Inferior parietal cortex (tissue), 1 donor: ENCODE results near the gene MAML2.

Experiments
- DNase-seq: peaks from one replicate; pipeline ENCODE4 v3.0.0-alpha.2; 2016; ENCODE audit errors: extremely low spot score

Gene MAML2

DNA sequence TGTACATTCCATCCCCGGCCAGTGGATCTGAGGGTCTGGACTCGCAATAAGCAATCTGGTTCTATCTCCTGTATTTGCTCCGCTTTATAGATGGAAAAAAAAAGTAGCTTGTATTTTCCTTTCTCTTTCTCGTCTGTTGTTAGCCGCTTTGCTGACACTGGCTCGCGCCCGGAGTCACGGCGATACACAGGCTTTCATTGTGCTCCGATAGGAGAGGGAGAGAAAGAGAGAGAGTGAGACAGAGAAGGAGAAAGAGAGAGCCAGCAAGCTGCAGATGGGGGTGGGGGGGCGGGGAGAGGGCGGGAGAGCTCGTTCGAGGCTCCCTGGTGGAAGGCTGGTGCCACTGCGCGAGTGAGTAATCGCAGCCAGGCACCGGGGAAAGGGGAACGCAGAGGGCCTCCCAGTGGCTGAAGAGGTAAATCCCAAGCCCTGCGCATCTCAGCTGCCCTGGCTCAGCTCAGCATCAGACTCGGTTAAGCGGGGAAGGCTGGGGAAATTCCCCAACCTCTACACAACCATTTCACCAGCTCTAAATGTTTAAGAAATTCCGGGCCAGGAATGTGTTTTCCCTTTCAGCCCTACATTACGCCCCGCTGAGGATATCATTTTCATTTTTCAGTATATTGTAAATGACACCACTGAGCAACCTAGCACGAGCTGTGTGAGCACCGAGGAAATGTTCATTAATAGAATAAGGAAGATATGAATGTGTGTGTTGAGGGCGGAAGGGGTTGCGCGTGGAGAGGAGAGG is at the start of gene MAML2:
TSS of gene MAML2 (minus strand) at position 235 of the 751 bp plus-strand sequence. CDS start 1,300 bp downstream, outside the sequence.
- peak; percentile 92 for DNase-seq

DNA sequence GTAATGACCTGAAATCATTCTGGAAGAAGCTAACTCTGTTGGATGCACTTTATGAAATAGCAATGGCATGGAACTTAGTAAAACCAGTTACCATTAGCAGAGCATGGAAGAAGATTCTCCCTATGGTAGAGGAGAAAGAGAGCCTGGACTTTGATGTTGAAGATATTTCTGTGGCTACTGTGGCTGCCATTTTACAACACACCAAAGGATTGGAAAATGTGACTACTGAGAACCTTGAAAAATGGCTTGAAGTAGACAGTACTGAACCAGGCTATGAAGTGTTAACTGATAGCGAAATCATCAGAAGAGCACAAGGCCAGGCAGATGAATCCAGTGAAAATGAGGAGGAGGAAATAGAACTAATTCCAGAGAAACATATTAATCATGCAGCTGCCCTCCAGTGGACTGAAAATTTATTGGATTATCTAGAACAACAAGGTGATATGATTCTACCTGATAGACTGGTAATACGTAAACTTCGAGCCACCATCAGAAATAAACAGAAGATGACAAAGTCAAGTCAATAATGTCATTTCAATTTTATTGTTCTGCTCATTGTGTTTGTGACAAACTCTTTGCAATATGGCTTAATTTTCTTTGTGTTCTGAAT is 48.8 kb upstream of the MAML2 start:
- DNase-seq, result no peak

DNA sequence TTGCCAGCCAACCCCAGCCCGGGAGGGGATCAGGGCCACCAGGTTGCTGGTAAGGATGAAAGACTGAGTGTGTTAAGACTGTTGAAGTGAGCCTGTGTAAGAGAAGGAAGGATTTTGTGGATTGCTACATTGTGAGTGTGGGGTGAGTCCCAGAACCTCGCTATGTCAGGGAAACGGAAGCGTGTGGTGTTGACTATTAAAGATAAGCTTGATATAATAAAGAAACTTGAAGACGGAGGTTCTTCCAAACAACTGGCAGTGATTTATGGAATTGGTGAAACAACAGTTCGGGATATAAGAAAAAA is 47.4 kb upstream of the MAML2 start:
- no peak for DNase-seq

DNA sequence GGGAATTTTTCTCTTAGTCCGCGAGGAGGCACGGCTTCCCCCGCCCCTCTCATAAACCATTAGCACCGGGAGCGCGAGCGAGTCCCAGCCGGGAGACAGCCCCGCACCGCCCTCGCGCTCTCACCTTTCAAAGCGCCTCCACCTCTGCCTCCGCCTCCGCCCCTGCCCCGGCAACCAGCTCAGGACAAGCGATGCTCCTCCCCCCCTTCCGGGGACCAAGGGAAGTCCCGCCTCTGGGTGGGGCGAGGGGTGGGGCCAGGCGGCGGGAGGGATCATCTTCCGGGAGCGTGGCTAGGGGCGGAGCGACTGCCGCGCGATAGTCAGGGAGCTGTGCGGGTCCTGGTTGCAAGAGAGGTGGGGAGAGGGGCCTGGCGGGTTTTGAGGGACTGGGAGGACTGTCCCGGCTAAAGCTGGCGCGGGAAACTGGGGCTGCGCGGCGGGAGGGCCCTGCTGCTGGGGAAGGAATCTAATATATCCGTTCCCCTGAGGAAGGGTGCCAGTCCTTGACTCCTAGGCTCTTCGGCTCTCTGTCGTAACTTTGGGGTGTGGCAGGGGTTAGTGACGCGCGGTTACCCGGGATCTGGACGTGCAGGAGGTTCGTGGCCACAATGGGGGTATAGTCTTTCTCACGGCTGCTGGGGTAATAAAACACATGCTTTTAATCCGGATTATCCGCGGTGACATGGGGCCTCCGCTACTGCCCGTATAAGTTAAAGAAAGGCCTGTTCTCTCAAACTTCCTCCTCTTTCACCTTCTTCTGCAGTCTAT is 46.9 kb upstream of the MAML2 start, which contains the start of the genes CCDC82 and JRKL:
TSS of gene CCDC82 (minus strand) at position 193 of the 768 bp plus-strand sequence. CDS start 5,165 bp downstream, outside the sequence.
TSS of gene JRKL (plus strand) at position 294 of the 768 bp plus-strand sequence. CDS start 637 bp downstream, outside the sequence.
- DNase-seq, result peak; percentile 93

DNA sequence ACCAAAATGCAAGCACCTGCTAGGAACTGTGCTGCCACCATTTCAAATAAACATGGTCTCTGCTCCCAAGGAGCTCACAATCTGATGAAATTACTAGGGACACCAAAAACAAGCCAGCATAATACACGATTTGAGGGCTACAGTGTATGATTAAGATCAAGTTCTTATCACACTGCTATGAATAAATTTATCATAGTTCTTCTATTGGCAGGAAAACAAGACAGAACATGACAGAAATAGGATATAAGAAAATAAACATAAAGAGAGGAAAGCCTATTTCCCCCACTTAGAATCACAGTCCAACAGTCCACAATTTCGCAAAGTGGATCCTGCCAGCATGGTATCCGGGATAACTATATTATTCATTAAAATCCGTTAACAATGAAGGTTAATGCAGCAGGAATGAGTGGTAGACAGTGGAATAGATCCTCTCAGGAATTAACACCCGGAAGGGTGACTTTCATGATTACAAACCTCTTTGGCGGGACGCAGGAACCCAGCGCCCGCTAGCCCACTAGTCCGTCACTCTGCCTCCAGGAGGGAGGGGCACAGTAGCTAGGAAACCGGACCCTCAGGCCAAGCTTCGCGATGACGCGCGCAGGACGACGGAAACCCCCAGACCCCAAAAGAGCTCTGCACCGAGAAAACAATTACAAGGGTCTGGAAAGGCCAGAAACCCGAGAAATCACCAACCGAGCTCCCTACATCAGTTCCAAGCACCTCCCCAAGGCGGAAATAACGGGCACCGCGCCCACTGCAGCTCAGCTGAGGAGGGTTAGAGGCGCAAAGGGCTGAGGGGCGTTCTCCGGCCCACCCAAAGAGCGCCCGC is 46.1 kb upstream of the MAML2 start:
- DNase-seq, result peak; percentile 21

DNA sequence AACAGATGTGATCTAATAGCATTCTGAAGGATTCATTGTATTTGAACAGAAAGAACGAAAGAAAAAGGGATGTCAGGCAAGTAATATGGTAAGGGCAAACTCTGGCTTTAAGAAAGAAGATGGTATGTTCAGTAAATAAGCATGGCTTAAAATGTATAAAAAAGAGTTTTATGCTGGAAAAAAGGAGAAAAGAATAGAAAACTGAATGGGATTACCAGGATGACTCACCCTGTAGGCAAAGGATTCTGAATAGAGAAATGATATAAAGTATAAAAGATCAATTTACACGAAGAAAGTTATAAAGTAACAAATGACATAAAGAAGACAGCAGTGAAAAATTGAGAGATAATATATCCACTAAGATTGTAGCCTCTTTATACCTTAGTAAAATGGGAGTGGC is 42.2 kb upstream of the MAML2 start:
- DNase-seq, result no peak

DNA sequence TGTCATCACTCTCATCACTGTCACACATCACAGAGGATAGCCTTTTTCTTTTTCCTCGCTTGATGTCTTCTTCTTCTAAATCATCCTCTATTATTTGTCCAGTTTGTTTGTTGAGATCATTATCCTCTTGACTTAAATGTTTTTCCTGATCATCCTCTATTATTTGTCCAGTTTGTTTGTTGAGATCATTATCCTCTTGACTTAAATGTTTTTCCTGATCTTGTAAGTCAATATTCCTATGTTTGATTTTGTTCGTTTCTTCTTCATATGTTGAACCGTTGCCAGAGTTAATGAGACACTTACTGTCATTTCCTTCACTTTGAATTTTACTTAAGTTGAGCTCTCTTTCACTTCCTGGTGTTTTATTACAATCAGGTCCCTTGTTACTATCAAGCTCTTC is 41.2 kb upstream of the MAML2 start:
- DNase-seq, result no peak

DNA sequence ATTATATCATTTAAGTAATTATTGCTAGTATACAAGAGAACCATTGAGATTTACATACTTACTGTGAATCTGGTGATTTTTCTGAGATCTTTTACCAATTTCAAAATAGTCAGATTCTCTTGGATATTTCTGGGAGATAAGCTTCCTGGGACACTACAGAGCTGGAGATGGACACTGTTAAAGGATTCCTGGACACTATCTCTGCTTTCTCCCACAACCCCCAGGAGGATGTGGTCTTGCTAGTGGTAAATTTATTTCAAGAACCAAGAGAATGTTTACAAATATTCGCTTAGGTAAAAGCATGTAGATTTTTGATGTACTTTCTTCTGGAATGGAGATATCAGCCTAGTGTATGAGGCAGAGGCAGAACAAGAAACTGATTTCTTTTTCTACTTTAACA is 33.8 kb upstream of the MAML2 start:
- no peak for DNase-seq

DNA sequence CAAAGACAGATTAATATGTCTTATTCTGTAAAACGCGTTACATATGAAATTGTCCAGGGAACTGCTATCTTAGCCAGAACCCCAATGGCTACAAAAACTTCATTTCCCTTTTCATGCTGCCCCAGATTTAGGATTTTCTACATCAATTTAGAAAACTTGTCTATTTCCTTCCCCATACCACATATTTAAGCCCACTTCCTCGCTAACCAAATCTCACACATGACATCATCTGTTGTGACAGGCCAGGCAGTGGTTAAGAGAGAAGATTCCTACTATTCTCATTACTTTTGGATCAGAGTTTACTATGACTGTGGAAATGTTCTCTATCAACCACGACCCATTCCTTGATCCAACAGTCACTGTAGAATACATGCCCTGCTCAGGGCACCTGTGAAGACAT is 30.8 kb upstream of the MAML2 start:
- DNase-seq, result no peak

DNA sequence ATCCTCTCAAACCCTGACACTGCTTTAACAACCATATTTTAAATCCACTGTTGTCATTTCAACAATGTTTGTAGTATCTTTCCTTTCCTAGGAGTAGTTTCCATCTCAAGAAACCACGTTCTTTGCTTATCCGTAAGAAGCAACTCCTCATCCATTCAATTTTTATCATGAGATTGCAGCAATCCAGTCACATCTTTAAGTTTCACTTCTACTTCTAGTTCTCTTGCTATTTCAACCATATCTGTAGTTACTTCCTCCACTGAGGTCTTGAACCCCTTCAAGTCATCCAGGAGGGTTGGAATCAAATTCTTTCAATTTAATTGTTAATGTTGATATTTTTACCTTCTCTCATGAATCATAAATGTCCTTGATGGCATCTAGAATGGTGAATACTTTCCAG is 24.3 kb upstream of the MAML2 start:
- DNase-seq, result no peak

DNA sequence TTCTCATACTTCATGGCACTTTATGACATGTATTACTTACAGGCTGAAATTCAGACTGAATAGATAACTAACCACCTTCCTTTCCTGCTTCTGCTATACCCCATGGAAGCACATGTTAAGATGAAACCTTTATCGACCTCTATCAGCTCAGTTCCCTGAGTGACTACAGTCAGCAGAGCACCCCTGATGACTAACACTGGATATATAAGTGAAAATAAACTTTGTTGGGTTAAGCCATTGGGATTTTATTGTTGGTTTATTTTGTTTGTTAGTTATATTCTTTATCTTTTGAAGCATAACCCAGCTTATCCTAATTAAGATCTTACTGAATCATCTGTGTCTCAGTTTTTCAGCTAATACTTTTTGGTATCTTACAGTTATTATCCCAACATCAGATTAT is 23.0 kb upstream of the MAML2 start:
- no peak for DNase-seq

DNA sequence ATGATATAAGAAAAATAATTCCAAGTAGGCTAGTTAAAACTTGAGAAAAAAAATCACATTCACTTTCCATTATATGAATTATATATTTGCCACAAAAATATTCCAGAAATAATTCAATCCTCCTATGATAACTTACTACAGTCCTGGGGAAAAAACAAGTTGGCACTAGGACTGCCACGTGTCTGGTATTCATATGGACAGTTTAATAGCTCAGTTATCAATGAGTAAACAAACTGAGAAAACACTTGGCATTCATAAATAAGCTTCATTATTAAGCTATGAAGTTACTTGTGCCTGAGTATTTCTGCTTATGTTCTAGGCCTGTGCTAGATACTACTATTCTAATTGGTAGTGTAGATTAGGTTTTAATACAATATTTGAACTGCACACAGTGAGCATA is 22.5 kb upstream of the MAML2 start:
- no peak for DNase-seq

DNA sequence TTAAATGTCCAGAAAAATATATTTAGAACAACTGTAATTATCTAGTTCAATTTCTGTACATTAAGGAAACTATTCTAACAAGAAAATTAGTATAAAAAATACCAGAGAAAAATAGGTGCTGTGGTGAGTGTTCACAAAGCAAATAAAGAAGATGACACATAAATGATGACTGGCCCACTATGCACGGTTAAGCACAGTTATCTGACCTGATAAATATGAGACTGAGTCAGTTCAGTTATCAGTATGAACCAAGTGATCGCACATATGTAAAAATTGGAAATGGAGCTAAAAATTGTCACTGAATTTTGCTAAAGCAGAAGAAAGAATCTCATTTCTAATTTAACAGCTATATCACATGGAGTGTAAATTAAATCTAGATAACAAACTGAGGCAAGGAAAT is 18.8 kb upstream of the MAML2 start:
- no peak for DNase-seq

DNA sequence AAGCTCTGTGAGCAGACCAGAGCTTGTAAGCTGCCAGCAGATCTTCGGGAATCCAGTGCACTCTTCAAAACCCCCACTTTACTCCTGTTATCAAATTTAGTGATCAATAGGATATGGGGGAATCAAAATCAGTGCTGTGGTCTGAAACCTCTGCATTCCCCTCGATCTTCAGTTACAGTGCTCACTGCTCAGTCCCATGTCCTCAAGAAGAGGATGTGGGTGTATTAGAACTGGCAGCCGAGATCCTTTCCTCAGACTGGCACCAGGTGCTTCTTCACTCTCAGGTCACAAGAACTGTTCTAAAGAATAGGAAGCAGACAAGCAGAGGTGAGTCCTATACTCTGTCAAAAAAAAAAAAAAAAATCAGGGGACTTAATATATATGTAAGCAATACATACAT is 15.3 kb upstream of the MAML2 start:
- DNase-seq, result no peak

DNA sequence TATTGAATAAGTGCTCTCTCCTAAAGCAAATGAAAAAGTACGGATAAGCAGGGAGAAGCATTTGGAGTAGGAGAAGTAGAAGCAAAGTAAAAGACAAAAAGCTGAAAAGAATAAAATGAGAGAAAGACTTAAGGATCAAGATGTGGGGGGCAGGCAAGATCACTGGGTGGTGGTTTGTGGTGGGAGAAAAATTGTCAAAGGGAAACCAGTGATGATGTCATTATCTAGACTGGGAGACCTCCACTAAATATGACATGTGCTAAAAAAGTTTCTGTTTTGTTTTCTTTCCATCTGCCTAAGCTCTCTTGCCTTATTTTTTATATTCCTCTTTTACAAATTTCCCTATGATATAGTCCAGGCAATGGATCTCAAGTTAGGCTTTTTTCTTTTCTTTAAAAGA is 14.8 kb upstream of the MAML2 start:
- no peak for DNase-seq

DNA sequence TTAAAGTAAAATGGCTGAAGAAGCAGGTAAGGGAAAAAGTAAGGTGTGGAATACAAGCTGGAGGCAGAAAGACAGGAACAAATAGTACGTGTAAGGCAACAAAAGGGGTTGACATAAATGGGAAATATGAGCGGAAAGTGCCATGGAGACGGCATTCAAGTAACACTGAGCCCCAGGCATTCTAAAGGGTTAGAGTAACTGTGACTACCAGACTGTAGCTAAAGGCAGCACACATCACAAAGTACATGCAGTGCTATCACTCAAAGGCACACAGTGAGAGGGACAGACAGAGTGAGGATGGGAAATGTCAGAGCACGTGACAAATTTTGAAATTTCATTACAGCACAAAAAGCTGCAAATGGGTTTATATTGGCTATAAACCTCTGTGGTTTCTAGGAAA is 13.9 kb upstream of the MAML2 start:
- no peak for DNase-seq

DNA sequence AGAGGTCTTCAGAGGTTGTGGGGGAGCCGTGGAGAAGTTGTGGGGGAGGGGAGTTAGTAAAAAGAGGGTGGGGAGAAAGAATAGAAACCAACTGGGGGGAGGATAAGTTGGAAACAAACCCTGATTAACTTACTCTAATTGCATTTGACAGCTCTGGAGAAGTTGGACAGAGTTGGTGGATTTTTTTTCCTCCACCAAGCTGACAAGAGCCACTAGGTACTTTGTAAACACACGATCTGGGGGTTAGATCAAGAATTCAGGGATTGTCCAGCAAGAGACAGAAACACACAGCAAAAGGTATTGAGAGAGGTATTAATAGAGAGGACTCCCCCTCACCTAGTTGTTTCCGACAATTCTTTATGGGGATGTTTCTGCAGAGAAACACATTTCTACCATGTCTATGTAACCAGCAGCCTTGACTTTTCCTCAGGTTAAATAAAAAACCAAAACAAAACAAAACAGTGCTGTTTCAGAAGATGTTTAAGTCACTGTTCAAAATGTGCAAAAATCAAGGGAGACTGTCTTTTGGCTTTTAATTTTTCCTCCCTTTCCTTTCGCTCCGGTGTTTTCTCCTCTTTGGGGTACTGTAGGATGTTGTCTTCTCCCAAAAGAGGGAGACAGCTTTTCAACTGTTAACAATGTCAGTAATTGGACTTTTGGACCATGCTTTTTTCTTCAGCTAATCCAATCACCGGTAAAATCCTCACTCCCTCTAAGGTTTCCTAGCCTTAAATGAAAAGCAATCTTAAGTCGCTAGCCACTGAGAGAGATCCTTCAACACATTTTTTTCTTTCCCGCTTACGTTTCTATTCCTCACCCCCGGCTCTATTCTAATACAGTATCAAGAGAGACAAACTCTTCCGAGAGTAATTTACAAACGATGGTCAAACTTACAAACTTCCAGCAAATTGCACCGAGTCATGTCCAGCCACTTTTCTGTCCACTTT is 708 bp downstream of the MAML2 start:
- peak; percentile 63 for DNase-seq

DNA sequence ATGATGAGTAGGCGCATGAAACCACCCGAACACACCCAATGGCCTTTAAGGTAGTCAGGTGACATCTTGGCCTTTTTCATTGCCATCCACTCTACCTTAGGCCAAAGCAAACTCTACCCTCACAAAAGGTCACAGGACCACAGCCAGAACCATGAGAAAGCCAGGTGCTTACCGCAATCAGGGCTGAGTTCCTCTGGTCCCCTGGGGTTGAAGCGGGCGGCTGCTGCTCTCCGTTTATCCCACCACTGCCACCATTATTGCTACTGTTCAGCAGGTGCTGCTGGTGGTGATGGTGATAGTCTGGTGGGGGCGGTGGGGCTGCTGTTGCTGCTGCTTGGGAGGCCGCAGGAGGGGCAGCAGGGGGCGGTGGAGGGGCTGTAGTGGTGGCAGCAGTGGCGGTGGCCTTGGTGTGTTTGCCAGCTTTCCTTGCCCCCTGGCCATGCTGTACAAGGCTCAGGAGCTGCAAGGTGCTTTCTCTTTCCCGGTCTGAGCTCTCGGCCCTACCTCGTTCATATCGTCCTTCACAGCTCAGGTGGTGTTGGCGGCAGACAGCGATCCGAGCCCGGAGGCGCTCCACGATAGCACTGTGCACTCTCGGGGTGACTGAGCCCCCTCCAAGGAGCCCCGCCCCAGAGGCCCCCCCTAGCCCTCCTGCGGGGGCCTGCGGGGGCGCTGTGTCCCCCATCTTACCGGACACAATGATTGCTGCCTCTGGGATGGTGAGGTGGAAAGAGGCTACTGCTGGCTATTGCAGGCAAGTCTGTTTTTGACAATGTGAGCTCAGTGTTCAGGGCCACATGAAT is 1.6 kb downstream of the MAML2 start:
- DNase-seq, result no peak

DNA sequence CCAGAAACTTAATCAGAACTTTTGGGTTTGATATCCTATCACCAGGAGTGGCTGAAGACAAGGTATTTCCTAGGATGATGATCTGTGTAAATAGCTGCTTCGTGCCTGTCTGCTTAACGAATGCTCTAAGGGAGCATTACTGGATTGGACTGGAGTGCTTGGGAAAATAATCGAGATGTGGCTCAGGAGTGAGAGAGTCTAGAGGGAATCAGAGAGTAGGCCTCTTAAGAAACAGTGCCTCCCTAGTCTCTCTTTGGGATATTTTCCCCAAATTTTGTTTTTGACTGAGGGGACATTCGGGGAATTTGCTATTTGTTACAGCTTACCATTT is 2.5 kb downstream of the MAML2 start:
- no peak for DNase-seq
